GM10248 (cell line): ENCODE results near the gene MINDY1.
A peak's percentile ranks its signal among the peaks of the same experiment; 100 is the strongest.

Experiments used
- CTCF ChIA-PET: fragments of 300-600 bp; sonication (Branson Sonifier 250); formaldehyde crosslinking; extraction: SDS; loops from one replicate; lab custom pipeline; 2021; ENCODE audit warnings: antibody characterized with exemption; lab: Yijun Ruan, JAX
- POLR2A ChIA-PET: fragments of 350-650 bp; sonication (Branson Sonifier 250); formaldehyde crosslinking; extraction: SDS; loops from one replicate; lab custom pipeline; 2020; ENCODE audit warnings: antibody characterized with exemption; lab: Yijun Ruan, JAX
- DNase-seq: peaks from one replicate; pipeline ENCODE4 v3.0.0; 2012; ENCODE audit errors: extremely low spot score
- CTCF ChIP-seq: IDR thresholded peaks from 2 replicates; pipeline ENCODE4 v1.5.1; 2012; ENCODE audit warnings: mild to moderate bottlenecking, low read depth; ENCODE audit errors: extremely low read depth, missing control alignments, control extremely low read depth

The MINDY1 gene

GRCh38 chr1:151050051-151050688 is 43.5 kb upstream of the MINDY1 start:
- DNase-seq, result no peak
- TF ChIP-seq CTCF, result no peak
- POLR2A ChIA-PET, result interaction anchor here (1.3 kb wide), 1 partner anchor 8 kb away, joined by 10 read pairs; no protein-coding TSS in a partner anchor
- CTCF ChIA-PET, result interaction anchor here (0.7 to 6.8 kb wide), 5 partner anchors 9 to 26 kb away, joined by 3 to 69 read pairs (median 4); partner anchors contain the start of genes CDC42SE1, GABPB2 and MLLT11

GRCh38 chr1:151049458-151049857 is 42.8 kb upstream of the MINDY1 start:
- no peak for TF ChIP-seq CTCF
- ChIA-PET POLR2A (interaction anchor here (0.8 to 1.3 kb wide), 2 partner anchors 9 to 13 kb away, joined by 6 to 10 read pairs; no protein-coding TSS in a partner anchor), CTCF (interaction anchor here (0.7 to 6.8 kb wide), 5 partner anchors 10 to 25 kb away, joined by 3 to 69 read pairs (median 4); partner anchors contain the start of genes CDC42SE1, GABPB2 and MLLT11)
- no peak for DNase-seq

GRCh38 chr1:151048645-151049032 is 41.9 kb upstream of the MINDY1 start:
- ChIA-PET CTCF (interaction anchor here (0.9 to 6.8 kb wide), 5 partner anchors 10 to 42 kb away, joined by 3 to 69 read pairs (median 5); partner anchors contain the start of genes CDC42SE1, GABPB2, MINDY1 and MLLT11), POLR2A (interaction anchor here (0.6 kb wide), 1 partner anchor 9 kb away, joined by 3 read pairs; no protein-coding TSS in a partner anchor)
- TF ChIP-seq CTCF, result no peak
- DNase-seq, result no peak

GRCh38 chr1:151047925-151048644 is 41.4 kb upstream of the MINDY1 start:
- DNase-seq, result peak; percentile 78
- CTCF ChIA-PET, result interaction anchor here (0.7 to 6.8 kb wide), 12 partner anchors 11 to 52 kb away, joined by 3 to 69 read pairs (median 3); partner anchors contain the start of genes CDC42SE1, GABPB2, MINDY1 and MLLT11
- TF ChIP-seq CTCF, result peak; percentile 49
- POLR2A ChIA-PET, result interaction anchor here (0.6 to 1.6 kb wide), 3 partner anchors 9 to 11 kb away, joined by 3 to 4 read pairs (median 3); no protein-coding TSS in a partner anchor

- ChIA-PET CTCF (interaction anchor here (0.7 to 6.8 kb wide), 13 partner anchors 12 to 283 kb away, joined by 3 to 69 read pairs (median 3); partner anchors contain the start of genes CDC42SE1, GABPB2, MINDY1 and MLLT11), POLR2A (interaction anchor here (1.1 to 1.6 kb wide), 2 partner anchors 10 to 11 kb away, joined by 3 to 4 read pairs; no protein-coding TSS in a partner anchor)
- no peak for TF ChIP-seq CTCF
- peak; percentile 87 for DNase-seq
Observed at GRCh38 chr1:151047591-151047924, 40.9 kb upstream of the MINDY1 start, which contains the start of gene C1orf56. Gene C1orf56, plus strand, starts transcription at chr1:151047751. Its CDS starts 97 bp downstream, at chr1:151047848.

- TF ChIP-seq CTCF, result no peak
- ChIA-PET POLR2A (interaction anchor here (0.7 to 1.6 kb wide), 3 partner anchors 10 to 102 kb away, joined by 3 to 5 read pairs (median 4); partner anchors contain the start of gene CDC42SE1), CTCF (interaction anchor here (0.8 to 2.1 kb wide), 9 partner anchors 10 to 57 kb away, joined by 3 to 12 read pairs (median 4); partner anchors contain the start of gene CDC42SE1)
- no peak for DNase-seq
Observed at GRCh38 chr1:151043163-151043562, 36.5 kb upstream of the MINDY1 start.
